Measurements from ENCODE around the gene AOC2.
"Not testable (repeated sequence)": the region's sequence is repeated elsewhere in the genome, so short reads cannot be mapped to it uniquely, and the experiment has no call there.

The AOC2 gene

GRCh38 chr17:42855048-42855596 lies 10.7 kb downstream of the AOC2 start:
- no peak for DNase-seq
- TF ChIP-seq CTCF (IDR thresholded peaks at IDR 0.05; ENCODE audit: low read depth, low read length) = no peak
- H3K9me3 ChIP-seq = no peaks in the 10 kb centered on the region
- no peaks in the 10 kb centered on the region; the same call in 1 of the 2 replicates for H3K27me3 ChIP-seq
- no peaks in the 10 kb centered on the region for H3K36me3 ChIP-seq
- no peak overlapping the region for H3K4me3 ChIP-seq (ENCODE audit: low read depth, low read length)
- H3K4me1 ChIP-seq = no peaks in the 10 kb centered on the region

- not testable (repeated sequence) for H3K4me1 ChIP-seq; H3K4me3 ChIP-seq (ENCODE audit: low read depth, low read length); H3K27me3 ChIP-seq; DNase-seq; H3K36me3 ChIP-seq; H3K9me3 ChIP-seq
Observed at GRCh38 chr17:42856093-42856492, 11.7 kb downstream of the AOC2 start.

GRCh38 chr17:42856516-42856915 lies 12.1 kb downstream of the AOC2 start:
- not testable (repeated sequence) for H3K9me3 ChIP-seq; DNase-seq; H3K36me3 ChIP-seq; H3K4me3 ChIP-seq (ENCODE audit: low read depth, low read length); H3K4me1 ChIP-seq; H3K27me3 ChIP-seq

- TF ChIP-seq CTCF (IDR thresholded peaks at IDR 0.05; ENCODE audit: low read depth, low read length) = no peak
- no peak for DNase-seq
- peaks cover 11% of the 10 kb centered on the region; the same call in 1 of the 2 replicates for H3K27me3 ChIP-seq
- no peaks in the 10 kb centered on the region for H3K36me3 ChIP-seq
- no peaks in the 10 kb centered on the region for H3K4me1 ChIP-seq
- H3K9me3 ChIP-seq = no peaks in the 10 kb centered on the region
- no peak overlapping the region for H3K4me3 ChIP-seq (ENCODE audit: low read depth, low read length)
Observed at GRCh38 chr17:42857389-42857788, 13.0 kb downstream of the AOC2 start.

GRCh38 chr17:42865638-42866094 lies 21.3 kb downstream of the AOC2 start:
- no peaks in the 10 kb centered on the region for H3K4me1 ChIP-seq
- TF ChIP-seq CTCF (IDR thresholded peaks at IDR 0.05; ENCODE audit: low read depth, low read length) = no peak
- no peak for DNase-seq
- no peak overlapping the region for H3K4me3 ChIP-seq (ENCODE audit: low read depth, low read length)
- no peaks in the 10 kb centered on the region; the same call in 1 of the 2 replicates for H3K9me3 ChIP-seq
- H3K27me3 ChIP-seq = peaks cover 51% of the 10 kb centered on the region
- no peaks in the 10 kb centered on the region for H3K36me3 ChIP-seq

- H3K4me1 ChIP-seq = no peaks in the 10 kb centered on the region
- no peak for DNase-seq
- no peaks in the 10 kb centered on the region; the same call in 1 of the 2 replicates for H3K9me3 ChIP-seq
- H3K36me3 ChIP-seq = no peaks in the 10 kb centered on the region
- no peak overlapping the region for H3K4me3 ChIP-seq (ENCODE audit: low read depth, low read length)
- peaks cover 47% of the 10 kb centered on the region for H3K27me3 ChIP-seq
- TF ChIP-seq CTCF (IDR thresholded peaks at IDR 0.05; ENCODE audit: low read depth, low read length) = no peak
Observed at GRCh38 chr17:42866216-42866615, 21.8 kb downstream of the AOC2 start.

GRCh38 chr17:42866631-42867575 lies 22.5 kb downstream of the AOC2 start:
- Histone ChIP-seq H3K9me3 (no peaks in the 10 kb centered on the region; the same call in 1 of the 2 replicates), H3K4me1 (no peaks in the 10 kb centered on the region), H3K27me3 (peaks cover 47% of the 10 kb centered on the region), H3K36me3 (no peaks in the 10 kb centered on the region), H3K4me3 (ENCODE audit: low read depth, low read length) (no peak overlapping the region)
- no peak for TF ChIP-seq CTCF (IDR thresholded peaks at IDR 0.05; ENCODE audit: low read depth, low read length)
- DNase-seq = no peak

GRCh38 chr17:42867694-42868261 lies 23.4 kb downstream of the AOC2 start:
- H3K4me3 ChIP-seq (ENCODE audit: low read depth, low read length); H3K4me1 ChIP-seq; DNase-seq; H3K36me3 ChIP-seq; H3K9me3 ChIP-seq: not testable (repeated sequence)
- H3K27me3 ChIP-seq = peaks cover 43% of the 10 kb centered on the region
